HG03354 (cell line): Measurements from ENCODE around the gene MLST8.
"Not testable (repeated sequence)": the region's sequence is repeated elsewhere in the genome, so short reads cannot be mapped to it uniquely, and the experiment has no call there.

Experiments used
- ATAC-seq: cut with Tn5 transposase; IDR thresholded peaks from one replicate; pipeline ENCODE4 v1.9.1; 2021; ENCODE audit warnings: mild to moderate bottlenecking; ENCODE audit not compliant: unreplicated experiment, poor library complexity, severe bottlenecking

The MLST8 gene

DNA sequence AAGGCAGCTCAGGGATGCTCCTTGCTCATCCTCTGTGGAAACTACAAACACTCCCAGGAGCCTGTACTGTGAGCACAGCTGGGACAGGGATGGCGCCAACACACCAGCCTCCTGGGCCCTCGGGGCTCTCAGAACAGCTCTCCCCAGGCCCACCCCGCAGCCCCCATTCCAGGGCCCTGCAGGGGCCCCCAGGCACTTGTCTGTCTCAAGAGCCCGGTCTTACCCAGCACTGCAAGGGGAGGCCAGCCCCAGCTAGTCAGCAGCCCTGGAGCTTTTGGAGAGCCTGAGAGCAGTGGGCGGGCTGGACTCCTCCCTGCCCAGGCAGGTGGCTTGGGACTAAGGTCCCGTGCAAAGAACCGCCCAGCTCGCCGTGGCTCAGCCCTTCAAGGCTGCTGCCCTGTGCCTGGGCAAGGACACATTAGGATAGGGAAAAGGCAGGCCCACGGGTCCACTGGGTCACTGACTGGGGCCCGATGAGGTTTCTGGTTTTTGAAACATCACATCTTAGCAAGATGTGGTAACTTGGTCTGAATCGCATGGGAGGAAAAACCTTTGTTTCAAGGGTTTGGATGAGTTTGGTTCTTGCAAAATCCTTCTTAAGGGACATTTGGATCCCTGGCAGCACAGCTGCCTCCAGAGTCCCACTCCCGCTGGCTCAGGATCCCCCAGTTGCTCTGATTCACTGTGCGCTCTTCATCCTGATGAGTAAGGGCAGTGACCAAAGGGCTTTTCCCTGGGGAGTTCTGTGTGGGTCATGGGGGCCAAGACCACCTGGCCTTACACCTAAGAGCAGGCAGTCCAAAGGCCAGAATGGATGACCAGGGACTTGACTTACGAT is 33.8 kb downstream of the MLST8 start:
- no peak for ATAC-seq

GRCh38 chr16:2240331-2240730 is 35.1 kb downstream of the MLST8 start:
- ATAC-seq, result not testable (repeated sequence)

- no peak for ATAC-seq
Measured at GRCh38 chr16:2242598-2242997, 37.3 kb downstream of the MLST8 start.

DNA sequence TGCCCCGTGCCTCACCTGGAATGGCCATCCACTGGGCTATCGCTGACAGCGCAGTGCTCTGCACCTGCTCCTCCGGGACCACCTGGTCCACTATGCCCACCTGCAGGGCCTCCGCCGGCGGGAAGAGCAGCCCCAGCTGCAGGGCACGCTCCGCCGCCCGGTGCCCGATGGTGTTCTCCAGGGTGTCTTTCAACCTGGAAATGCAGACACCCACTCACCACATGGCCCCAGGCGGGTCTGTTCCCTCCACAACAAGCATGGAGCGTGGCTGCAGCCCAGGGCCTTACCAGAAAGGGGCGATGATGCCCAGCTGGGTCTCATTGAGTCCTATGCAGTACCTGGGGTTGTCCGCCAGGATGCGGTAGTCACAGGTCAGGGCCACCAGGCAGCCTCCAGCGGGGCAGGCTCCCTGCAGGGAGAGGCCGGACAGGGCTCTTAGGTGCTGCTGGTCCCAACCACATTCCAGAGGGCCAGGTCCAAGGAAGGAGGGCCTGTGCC is 37.8 kb downstream of the MLST8 start:
- no peak for ATAC-seq

DNA sequence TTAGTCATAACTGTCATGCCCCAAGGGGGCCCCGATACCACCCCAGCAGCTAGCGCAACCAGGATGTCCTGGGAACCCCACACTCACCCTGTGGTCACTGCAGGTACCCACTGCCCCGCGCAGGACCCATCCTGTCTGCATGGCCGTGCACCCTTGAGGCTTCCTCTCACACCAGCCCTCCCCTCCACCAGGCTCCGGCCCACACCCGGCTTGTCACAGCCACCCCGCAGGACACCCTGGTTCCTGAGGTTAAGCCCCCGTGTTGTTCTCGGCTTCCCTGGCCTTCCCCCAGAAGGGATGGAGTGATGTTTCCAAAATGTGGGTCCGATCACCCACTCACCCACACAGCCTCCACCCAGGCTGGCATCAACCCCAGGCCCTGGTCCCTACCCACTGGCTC is 38.5 kb downstream of the MLST8 start:
- ATAC-seq, result no peak

- no peak for ATAC-seq
Measured at GRCh38 chr16:2244301-2244700, 39.0 kb downstream of the MLST8 start.

DNA sequence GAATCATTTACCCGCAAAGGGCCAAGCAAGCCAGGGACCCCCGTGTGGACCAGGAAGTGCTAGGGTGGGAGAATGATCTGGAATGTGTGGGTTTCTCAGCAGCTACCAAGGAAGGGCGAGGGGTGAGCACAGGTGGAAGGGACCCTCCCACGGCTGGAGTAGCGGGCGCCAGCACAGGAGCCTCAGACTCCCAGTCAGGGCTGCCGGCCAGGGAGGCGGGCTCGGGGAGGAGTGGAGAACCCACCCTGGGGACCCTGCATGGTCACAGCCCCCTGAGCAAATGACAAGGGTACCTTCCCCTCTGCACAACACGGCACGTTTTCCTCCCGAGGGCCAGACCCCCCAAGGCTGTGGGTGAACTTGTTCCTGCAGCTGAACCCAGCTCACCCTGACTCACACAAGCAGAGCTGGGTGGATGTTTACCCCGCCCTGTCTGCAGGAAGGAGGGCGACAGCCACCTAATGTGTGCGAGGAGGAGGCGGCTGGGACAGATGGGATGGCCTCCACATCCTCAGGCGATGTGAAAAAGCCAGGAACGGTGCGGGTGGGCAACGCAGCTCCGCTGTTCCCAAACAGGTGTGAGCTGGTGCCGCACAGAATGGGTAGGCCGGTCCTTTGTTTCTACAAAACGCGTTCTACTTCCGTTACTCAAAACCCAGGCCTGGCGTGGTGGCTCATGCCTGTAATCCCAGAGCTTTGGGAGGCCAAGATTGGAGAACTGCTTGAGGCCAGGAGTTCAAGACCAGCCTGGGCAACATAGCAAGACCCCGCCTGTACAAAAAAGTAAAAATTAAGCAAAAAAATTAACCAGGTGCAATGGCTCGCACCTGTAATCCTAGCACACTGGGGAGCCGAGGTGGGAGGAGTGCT is 39.9 kb downstream of the MLST8 start:
- no peak for ATAC-seq

DNA sequence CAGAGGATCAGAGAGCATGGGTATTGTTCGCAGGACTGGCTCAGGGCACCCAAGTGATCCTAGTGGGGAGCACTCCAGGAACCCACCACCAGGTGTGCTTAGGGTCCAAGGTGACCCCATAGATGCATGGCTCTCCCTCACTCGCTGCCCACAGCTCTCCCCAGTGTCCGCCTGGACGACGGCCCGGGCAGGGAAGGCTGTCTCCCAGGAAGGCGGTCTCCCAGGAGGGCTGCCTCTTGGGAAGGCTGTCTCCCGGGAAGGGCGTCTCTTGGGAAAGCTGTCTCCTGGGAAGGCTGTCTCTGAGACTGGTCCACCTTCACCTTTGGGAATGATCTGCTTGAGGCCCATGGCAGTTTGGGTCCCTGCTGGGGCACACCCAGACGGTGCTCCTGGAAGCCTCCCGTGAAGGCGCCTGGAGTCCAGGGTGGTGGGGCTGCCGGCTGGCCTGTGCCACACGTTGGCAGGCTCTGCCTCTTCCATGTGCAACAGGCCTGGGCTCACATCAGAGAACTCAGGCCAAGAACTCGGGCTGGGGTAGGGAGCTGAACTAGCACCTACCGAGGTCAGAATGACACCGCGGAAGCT is 41.1 kb downstream of the MLST8 start:
- ATAC-seq, result no peak

DNA sequence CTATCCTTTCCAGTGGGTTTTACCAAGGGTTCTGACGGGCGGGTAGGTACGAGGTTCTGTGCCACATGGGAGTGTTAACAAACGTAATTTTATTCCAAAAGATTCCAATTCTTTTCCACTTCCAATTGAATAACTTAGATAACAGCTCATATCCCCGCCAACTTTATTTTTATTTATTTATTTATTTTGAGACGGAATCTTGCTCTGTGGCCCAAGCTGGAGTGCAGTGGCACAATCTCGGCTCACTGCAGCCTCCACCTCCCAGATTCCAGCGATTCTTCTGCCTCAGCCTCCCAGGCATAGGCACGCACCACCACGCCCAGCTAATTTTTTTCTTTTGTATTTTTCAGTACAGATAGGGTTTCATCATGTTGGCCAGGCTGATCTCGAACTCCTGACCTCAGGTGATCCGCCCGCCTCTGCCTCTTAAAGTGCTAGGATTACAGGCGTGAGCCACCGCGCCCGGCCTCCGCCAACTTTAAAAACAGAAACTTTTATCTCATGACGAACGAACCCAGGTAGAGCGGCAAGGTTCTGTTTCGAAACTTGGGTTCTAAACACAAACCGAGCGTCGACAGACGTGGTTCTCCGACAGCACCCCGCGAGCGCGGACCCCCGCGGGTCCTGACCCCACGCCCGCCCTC is 45.5 kb downstream of the MLST8 start:
- no peak for ATAC-seq

GRCh38 chr16:2251296-2252111 is 46.2 kb downstream of the MLST8 start, which contains the start of gene ECI1:
Gene ECI1 (minus strand): TSS chr16:2251587. CDS start chr16:2251566, 21 bp downstream.
- peak; percentile 79 for ATAC-seq

GRCh38 chr16:2252806-2253148 is 47.5 kb downstream of the MLST8 start:
- ATAC-seq, result no peak

- ATAC-seq, result no peak
Measured at GRCh38 chr16:2253293-2253692, 48.0 kb downstream of the MLST8 start.

DNA sequence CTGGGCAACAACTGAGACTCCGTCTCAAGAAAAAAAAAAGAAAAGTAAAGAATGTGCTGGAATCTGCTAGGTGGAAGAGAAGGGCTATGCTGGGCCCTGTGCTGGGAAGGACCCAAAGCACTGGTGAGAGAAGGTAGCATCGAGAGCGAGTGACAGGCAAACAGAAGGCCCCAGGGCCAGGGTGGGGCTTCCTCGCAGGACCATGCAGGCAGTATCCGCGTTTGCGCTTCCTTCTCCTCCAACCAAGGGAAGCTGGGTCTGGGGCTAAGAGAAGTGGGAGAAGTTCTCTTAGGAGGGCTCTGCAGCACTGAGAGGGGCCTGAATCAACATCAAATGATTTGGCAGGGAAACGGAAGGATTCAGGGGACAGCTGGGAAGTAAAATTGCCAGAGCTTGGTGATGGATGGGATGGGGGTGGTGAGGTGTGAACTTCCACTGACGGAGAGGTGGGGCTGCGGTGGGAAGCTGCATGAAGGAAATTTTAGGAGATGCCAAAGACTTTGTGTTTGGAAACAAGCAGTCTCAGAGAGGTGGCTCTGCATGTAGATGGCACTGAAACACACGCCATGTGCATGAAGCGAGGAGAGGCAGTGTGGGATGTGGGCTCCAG is 51.4 kb downstream of the MLST8 start:
- ATAC-seq, result no peak

- ATAC-seq, result no peak
Measured at GRCh38 chr16:2257726-2258125, 52.5 kb downstream of the MLST8 start.

DNA sequence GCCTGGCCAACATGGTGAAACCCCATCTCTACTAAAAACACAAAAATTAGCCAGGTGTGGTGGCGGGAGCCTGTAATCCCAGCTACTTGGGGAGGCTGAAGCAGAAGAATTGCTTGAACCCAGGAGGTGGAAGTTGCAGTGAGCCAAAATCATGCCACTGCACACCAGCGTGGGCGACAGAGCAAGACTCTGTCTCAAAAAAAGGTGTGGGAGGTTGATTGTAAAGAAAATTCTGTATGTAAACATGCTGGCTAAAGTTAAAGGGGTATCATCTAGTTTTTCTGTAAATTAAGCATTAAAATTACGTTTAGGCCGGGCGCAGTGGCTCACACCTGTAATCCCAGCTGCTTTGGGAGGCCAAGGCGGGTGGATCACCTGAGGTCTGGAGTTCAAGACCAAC is 53.3 kb downstream of the MLST8 start:
- ATAC-seq, result not testable (repeated sequence)
